Stimulated activated CD4-positive, alpha-beta T cell treated with anti-CD3 and anti-CD28 coated beads, Interleukin-1b, Interleukin-23, amount 100 ng/mL, for 24 hours (primary cell): ENCODE data around the gene SCD.
A peak's percentile ranks its signal among the peaks of the same experiment; 100 is the strongest.
"Not testable (repeated sequence)": the region's sequence is repeated elsewhere in the genome, so short reads cannot be mapped to it uniquely, and the experiment has no call there.

Experiments
- DNase-seq, 4 experiments: peaks; one replicate each; pipeline ENCODE4 v3.0.0-alpha.2; 2020; ENCODE audit warnings: low read depth in 4 of 4, low spot score in 1 of 4

SCD gene

GRCh38 chr10:100360234-100360633 is 13.2 kb downstream of the SCD start:
- no peak for DNase-seq

- no peak for DNase-seq
These were observed 15.8 kb downstream of the SCD start for GRCh38 chr10:100362570-100363496.

GRCh38 chr10:100364175-100364574 is 17.1 kb downstream of the SCD start:
- no peak for DNase-seq

GRCh38 chr10:100364735-100365391 is 17.8 kb downstream of the SCD start:
- DNase-seq: no peak

GRCh38 chr10:100368721-100369120 is 21.7 kb downstream of the SCD start:
- no peak for DNase-seq

GRCh38 chr10:100370714-100371481 is 23.9 kb downstream of the SCD start:
- DNase-seq: peak in 1 of 4 experiments; percentile 57

- peak in 1 of 4 experiments; percentile 14 for DNase-seq
These were observed 24.5 kb downstream of the SCD start for GRCh38 chr10:100371482-100372027.

- no peak for DNase-seq
These were observed 25.6 kb downstream of the SCD start for GRCh38 chr10:100372415-100373297.

- peak; percentile 61 to 91 (median 67) for DNase-seq
These were observed 26.5 kb downstream of the SCD start for GRCh38 chr10:100373298-100374199.

- no peak for DNase-seq
These were observed 27.2 kb downstream of the SCD start for GRCh38 chr10:100374200-100374655.

GRCh38 chr10:100374677-100375353 is 27.8 kb downstream of the SCD start:
- not testable (repeated sequence) for DNase-seq

GRCh38 chr10:100376656-100377055 is 29.6 kb downstream of the SCD start:
- not testable (repeated sequence) for DNase-seq

GRCh38 chr10:100377830-100378229 is 30.8 kb downstream of the SCD start:
- no peak for DNase-seq

- DNase-seq: no peak
These were observed 33.4 kb downstream of the SCD start for GRCh38 chr10:100380400-100380799.

- no peak for DNase-seq
These were observed 35.5 kb downstream of the SCD start for GRCh38 chr10:100382553-100382952.

GRCh38 chr10:100383251-100383650 is 36.2 kb downstream of the SCD start:
- DNase-seq: no peak

- DNase-seq: no peak
These were observed 44.4 kb downstream of the SCD start for GRCh38 chr10:100391163-100392002.

- no peak for DNase-seq
These were observed 45.6 kb downstream of the SCD start for GRCh38 chr10:100392686-100393003.
